ENCODE results near the gene IQSEC3. TPM values are rescaled to one million over a fixed set of nuclear protein-coding genes. Genes with fewer than 3 reads are reported as not detected.

Gene IQSEC3
- total RNA-seq, 1 experiment from 2014 or later: 0.06 TPM

GRCh38 chr12:138898-139534, 72.4 kb downstream of the IQSEC3 start:
- peak; percentile 23 for DNase-seq (ENCODE audit: low read depth)

- DNase-seq (ENCODE audit: low read depth): no peak
Measured at GRCh38 chr12:139585-139984, 73.0 kb downstream of the IQSEC3 start.

- no peak for DNase-seq (ENCODE audit: low read depth)
Measured at GRCh38 chr12:140162-140561, 73.6 kb downstream of the IQSEC3 start.

- peak; percentile 33 for DNase-seq (ENCODE audit: low read depth)
Measured at GRCh38 chr12:143964-144649, 77.5 kb downstream of the IQSEC3 start.

- no peak for DNase-seq (ENCODE audit: low read depth)
Measured at GRCh38 chr12:144650-145284, 78.2 kb downstream of the IQSEC3 start.

GRCh38 chr12:145369-145960, 78.9 kb downstream of the IQSEC3 start:
- DNase-seq (ENCODE audit: low read depth): no peak

GRCh38 chr12:147242-147641, 80.7 kb downstream of the IQSEC3 start:
- no peak for DNase-seq (ENCODE audit: low read depth)

GRCh38 chr12:148676-149416, 82.3 kb downstream of the IQSEC3 start:
- DNase-seq (ENCODE audit: low read depth): no peak

GRCh38 chr12:151579-151978, 85.0 kb downstream of the IQSEC3 start:
- no peak for DNase-seq (ENCODE audit: low read depth)

- no peak for DNase-seq (ENCODE audit: low read depth)
Measured at GRCh38 chr12:152440-152839, 85.9 kb downstream of the IQSEC3 start.

- DNase-seq (ENCODE audit: low read depth): peak; percentile 78
Measured at GRCh38 chr12:153080-153746, 86.6 kb downstream of the IQSEC3 start.

GRCh38 chr12:154058-154457, 87.5 kb downstream of the IQSEC3 start:
- no peak for DNase-seq (ENCODE audit: low read depth)

GRCh38 chr12:155006-155405, 88.4 kb downstream of the IQSEC3 start:
- DNase-seq (ENCODE audit: low read depth): no peak

GRCh38 chr12:155646-156045, 89.1 kb downstream of the IQSEC3 start:
- DNase-seq (ENCODE audit: low read depth): no peak

GRCh38 chr12:156945-157344, 90.4 kb downstream of the IQSEC3 start:
- DNase-seq (ENCODE audit: low read depth): no peak

GRCh38 chr12:157644-158043, 91.1 kb downstream of the IQSEC3 start:
- no peak for DNase-seq (ENCODE audit: low read depth)

GRCh38 chr12:159156-159782, 92.7 kb downstream of the IQSEC3 start:
- no peak for DNase-seq (ENCODE audit: low read depth)

GRCh38 chr12:160858-161257, 94.3 kb downstream of the IQSEC3 start:
- no peak for DNase-seq (ENCODE audit: low read depth)

GRCh38 chr12:161823-162222, 95.3 kb downstream of the IQSEC3 start:
- DNase-seq (ENCODE audit: low read depth): no peak

GRCh38 chr12:162467-163307, 96.1 kb downstream of the IQSEC3 start:
- no peak for DNase-seq (ENCODE audit: low read depth)

Data from Daoy (cell line).